ENCODE measurements around the gene BACH2.
"Not testable (repeated sequence)": the region's sequence is repeated elsewhere in the genome, so short reads cannot be mapped to it uniquely, and the experiment has no call there.

Gene BACH2

DNA sequence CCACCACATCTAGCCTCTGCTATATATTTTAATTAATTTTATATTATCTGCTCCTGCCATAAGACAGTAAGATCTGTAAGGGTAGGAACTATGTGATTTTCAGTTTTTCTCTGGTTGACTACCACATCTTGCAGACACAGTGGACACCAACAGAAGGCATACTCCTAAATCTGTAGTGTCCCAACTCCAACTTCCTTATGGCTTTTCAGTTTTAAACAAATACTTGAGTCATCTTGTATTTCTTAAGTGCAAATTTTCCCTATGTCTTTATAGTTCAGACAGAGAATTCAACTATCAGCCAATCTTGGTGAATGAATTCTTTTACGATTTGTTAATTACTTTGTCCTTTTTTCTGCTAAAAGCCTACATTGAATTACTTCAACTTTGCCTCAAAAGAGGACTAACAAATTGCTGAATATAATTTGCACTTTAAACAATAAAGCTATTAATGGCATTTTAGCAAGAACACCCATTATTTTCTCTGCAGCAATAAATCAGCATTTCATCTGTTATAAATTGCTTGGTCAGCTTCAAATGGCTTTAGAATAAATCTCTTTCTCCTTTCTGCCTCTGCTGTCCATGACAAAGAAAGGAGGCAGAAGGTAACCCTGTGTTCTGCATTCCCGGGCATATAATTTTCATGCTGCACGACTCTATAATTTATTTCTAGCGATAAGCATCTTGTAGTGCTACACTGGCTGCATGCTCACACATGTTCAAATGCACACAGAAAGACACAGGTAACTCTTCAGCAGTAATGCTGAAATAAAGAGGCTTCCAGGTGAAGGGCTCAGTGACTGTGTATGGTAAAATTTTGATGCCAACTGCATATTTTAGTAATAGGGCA is 144.8 kb downstream of the BACH2 start:
- DNase-seq (ENCODE audit: low spot score) = no peak

DNA sequence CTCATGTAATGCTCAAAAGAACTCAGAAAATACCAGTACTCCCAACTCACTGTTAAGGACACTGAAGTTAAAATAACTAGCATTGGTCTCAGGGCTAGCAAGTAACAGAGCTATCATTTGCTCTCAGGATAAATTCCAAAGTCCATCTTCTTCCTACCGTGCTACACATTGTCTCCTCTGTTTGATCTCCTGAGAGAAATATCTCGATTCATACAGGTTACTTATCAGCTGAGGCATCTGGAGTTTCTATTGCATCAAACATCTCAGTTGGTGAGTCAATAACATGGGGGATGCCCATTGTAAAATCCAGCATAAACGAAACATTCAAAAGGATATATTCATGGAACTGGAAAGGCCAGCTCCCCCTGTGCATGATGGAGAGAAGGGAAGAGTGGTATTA is 147.4 kb downstream of the BACH2 start:
- DNase-seq (ENCODE audit: low spot score) = no peak

DNA sequence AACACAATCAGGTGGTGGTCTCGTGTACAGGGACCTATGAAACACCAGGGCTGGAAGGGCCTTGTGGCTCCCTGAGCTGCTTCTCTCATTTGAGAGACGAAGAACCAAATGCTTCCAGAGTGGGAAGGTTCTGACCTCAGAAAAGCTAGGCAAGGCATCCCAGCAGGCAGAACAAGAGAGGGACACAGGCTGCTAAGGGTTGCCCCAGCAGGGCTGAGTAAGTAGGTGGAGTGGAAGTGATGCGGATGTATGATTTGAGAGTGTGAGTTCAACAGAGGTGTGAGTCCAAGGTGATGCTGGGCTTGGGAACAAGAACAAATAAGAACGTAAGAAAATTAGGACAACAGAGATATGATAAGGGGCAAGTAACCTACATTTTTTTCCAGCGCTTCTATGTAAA is 147.8 kb downstream of the BACH2 start:
- no peak for DNase-seq (ENCODE audit: low spot score)

DNA sequence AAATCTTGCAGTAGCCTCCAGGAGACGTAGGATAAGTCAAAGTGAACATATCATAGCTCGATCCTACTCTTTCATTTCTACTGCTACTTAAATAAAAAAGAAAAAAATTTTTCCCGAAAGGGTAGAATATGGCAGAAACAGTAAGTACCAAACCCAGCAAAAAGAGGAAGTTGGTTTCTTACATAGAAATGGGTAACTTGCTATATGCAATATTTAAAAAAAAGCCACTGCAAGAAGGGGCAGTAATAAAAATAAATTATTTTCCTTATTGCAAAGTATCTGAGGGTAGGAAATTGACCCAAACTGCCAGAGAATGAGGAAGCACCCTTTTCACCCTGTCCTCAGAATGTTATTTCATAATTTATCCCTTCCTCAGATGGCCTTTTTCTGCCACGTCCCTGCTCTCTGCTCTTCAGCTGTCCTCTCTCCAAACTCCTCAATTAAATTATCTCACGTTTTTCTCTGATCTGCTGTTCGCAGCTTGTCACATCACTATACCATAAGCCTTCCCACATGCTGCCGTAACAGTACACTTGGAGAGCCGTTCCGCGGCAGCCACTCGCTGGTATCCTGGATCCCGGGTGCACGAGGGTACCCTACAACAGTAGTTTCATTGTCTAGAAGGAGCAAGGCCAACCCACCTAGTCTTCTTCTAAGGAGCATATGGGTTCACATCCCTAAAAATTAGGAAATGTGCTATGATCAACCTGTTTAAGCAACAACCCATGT is 149.6 kb downstream of the BACH2 start:
- DNase-seq (ENCODE audit: low spot score) = no peak

DNA sequence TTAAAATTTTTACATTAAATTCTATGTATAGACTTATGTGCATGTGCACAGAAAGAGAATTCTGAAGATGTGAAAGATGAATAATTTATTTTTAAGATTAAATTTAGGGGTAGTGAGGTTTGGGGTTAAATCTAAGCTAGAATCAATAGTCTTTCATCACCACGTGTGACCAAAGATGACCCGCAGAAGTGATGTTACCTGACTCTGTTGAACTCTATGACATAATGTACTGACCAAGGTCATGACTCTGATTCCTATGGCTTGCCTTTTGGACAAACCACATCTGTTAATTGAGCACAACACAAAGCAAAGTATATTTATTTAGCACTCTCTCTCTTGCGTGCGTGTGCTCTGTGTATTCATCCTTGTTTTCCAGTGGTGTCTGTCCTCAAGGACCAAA is 150.6 kb downstream of the BACH2 start:
- DNase-seq (ENCODE audit: low spot score) = no peak

DNA sequence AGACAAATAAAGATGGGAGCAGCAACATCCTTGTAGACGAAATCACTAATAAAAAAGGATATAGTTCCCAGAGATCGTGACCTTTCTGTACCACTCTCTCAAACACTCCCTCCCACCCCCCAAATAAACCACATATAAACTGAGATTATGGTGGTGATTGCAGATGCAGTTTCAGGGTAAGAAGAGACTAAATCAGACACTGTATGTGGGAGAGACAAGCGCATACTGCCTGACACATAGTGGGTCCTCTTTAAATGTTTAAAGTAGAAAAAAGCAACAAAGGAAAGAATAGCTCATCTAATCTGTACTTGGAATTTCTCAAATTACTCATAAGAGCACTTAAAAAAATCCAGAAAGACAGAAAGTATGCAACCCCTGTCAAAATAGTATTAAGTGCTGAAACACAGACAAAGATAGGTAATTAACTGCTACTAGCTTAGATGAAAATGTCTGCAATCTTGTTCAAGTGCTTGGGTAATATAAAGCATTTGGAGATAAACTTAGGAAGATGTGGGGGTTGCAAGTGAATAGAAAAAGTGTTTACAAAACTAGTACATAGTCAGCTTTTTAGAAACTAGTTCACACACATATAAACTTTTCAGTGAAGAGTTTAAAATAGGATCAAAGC is 151.6 kb downstream of the BACH2 start:
- no peak for DNase-seq (ENCODE audit: low spot score)

DNA sequence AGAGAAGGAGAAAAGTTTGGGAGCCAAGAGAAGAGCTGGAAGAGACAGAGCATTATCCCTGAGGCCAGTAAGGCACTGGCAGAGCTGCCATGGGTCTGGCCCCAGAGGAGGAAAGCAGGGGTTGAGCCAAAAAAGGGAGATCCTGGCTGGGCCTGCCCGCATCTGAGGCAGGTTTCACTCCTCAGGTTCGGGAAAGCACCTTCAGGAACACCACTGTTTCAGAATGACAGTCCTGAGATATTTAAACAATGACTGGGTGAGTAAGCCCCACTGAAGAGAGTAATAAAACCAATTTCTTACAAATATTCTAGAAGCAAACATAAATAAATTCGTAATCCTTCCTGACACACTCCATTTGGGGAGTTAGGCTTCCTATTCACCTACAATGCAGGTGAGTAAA is 152.2 kb downstream of the BACH2 start:
- no peak for DNase-seq (ENCODE audit: low spot score)

DNA sequence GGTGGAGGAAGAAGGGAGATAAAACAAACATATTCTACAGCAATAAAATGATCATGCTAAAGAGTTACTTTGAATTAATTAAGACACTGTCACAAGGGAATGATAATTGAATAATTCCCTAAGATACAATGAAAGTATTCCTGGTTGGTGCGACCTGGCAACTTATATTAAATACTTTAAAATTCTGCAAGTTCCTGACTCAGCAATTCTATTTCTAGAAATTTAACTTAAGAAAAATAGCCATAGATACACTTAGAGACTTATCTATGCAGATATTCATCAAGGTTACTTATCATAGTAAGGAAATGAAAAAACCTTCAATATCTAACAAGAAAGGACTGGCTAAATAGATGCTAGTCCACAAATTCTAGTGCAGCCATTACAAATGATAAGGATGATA is 156.0 kb downstream of the BACH2 start:
- no peak for DNase-seq (ENCODE audit: low spot score)

DNA sequence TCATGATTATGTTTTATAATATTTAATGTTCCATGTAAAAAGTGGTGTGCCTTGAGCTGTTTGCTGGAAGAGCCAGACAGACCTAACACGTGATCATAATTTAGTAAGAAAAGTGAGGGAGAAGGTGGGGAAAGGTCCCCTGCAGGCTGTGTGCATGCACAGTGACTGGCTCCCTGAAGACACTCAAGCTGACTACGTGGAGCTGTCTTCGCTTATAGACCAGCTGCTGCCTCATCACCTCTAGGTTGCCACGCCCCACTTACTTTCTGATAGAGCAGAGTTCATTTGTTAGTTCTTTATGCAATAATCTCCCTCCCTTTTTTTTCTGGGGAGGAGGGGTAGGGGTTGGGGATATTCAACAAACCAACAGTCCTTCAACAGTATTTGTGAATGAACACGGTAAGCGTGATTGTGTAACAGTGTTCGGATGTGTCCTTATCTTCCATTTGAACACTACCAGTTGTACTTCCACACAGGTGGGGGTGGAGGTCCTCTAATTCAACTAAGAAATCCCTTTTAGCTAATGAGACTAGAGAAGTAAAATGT is 157.3 kb downstream of the BACH2 start:
- DNase-seq (ENCODE audit: low spot score) = no peak

DNA sequence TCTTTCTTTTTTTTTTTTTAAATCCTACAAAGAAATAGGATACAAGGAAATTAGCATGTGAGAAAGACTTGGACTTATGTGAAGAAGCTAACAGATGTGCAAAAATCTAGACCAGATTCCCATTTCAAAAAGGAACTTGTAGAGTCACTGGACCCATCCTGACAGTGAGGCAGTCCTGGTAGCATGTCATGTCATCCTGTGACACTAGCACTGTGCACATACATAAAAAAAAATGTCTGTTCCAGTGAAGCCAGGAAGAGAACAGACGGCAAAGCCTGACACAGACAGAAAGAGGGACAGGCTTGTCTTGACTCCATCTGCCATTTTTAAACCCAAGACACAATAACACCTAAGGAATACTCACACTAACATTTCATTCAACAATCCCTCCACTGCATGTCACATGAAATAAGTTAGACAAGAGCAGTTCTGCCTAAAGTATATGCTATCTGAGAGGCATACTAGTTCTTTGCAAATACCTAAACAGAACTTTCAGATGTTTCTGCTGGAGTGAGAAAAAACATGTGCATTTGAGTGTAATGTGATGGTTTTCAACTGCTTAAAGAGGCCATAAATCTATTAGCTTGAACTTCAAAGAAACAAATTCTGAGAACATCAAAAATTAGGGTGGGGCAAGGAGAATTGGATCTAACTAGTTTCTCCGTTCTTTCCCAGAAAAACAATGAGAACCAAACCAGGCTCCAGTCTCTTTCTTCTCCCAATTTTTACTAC is 159.6 kb downstream of the BACH2 start:
- DNase-seq (ENCODE audit: low spot score) = no peak

DNA sequence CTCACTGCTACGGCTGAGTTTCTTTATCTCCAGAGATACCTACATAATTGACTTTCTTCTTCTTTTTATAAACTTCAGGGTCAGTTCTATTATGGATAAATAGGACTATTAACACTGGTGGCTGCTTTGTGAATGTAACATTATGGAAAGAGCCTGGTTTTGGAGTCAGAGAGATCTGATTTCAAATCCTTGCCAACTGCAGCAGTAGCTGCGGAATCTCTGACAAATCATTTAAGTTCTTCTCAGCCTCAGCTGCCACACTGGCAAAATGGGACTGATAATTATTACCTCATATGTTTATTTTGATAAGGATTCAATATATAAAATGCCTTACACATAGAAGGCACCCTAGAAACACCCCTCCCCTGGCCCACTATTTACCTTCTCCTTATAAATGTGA is 160.5 kb downstream of the BACH2 start:
- no peak for DNase-seq (ENCODE audit: low spot score)

DNA sequence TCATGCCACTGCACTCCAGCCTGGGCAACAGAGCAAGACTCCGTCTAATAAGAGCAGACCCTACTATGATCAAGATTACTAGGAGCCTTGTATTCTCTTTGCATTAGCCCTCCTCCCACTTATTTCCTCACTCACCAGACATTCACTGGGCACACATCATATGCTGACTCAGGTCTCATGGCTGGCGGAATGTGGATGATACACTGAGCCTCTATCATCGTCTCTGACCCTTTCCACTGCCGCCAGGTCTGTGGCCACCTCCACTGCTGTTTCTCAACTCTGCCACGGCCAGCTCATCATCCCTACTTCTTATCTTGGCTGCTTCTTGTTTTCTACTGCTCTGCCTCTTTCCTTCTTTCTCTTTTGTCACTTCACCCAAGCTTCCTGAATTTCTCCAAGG is 161.0 kb downstream of the BACH2 start:
- no peak for DNase-seq (ENCODE audit: low spot score)

DNA sequence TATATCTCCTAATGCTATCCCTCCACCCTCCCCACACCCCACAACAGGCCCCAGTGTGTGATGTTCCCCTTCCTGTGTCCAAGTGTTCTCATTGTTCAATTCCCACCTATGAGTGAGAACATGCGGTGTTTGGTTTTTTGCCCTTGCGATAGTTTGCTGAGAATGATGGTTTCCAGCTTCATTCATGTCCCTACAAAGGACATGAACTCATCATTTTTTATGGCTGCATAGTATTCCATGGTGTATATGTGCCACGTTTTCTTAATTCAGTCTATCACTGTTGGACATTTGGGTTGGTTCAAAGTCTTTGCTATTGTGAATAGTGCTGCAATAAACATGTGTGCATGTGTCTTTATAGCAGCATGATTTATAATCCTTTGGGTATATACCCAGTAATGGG is 163.0 kb downstream of the BACH2 start:
- not testable (repeated sequence) for DNase-seq (ENCODE audit: low spot score)

DNA sequence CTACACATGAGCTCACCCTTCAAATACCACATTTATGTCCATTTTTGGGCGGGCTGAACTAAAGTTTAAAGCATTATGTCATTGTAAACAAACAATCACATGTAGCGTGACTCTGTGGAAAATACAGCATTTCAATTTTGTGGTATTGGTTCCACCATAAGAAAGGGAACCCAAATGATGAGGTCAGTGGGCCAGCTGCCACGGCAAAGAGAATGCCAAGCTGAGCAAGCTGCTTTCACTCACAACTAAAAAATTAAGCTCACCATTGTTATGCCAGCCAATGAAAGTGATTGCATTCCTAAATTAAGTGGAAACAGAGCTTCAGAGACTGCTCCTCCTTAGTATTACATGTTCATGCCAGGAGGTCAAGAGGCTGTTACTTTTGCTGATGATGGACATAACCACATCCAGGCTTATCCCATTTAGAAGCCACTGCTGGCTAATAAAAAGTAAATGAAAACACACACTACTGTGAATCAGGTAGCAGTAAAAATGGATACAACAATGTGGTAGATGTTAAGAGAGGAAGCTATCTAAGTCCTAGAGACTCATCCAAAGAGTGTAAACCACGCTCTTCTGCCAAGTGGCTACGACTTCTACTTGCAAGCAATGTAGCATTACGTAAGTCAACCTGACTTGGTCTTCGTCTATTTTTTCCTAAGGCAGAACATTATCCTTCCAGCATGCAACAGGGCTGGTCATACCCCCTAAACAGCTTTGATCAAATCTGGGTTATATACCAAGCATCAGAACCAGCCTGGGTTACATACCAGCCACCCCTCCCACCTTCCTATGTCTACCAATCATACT is 164.8 kb downstream of the BACH2 start:
- no peak for DNase-seq (ENCODE audit: low spot score)

DNA sequence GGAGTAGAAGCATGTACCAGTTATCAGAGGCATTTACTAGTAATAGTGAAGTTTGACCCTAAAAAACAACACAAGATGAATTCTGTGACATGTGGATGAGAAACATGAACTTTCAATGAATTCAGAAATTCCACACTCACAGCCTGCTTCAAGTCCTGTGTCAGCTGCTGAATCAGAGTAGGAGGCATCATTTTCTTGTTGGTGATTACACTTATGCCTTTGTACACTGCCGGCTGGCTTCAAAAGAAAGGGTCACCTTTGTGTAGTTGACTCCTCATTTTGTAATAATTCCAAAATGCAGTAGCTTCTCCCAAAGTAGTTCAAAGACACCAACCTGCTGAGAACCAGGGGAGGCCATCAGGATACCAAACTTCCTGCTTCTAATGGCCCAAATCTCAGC is 165.5 kb downstream of the BACH2 start:
- no peak for DNase-seq (ENCODE audit: low spot score)

DNA sequence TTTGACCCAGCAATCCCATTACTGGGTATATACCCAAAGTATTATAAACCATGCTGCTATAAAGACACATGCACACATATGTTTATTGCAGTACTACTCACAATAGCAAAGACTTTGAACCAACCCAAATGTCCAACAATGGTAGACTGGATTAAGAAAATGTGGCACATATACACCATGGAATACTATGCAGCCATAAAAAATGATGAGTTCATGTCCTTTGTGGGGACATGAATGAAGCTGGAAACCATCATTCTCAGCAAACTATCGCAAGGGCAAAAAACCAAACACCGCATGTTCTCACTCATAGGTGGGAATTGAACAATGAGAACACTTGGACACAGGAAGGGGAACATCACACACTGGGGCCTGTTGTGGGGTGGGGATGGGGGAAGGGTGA is 168.0 kb downstream of the BACH2 start:
- DNase-seq (ENCODE audit: low spot score) = not testable (repeated sequence)

DNA sequence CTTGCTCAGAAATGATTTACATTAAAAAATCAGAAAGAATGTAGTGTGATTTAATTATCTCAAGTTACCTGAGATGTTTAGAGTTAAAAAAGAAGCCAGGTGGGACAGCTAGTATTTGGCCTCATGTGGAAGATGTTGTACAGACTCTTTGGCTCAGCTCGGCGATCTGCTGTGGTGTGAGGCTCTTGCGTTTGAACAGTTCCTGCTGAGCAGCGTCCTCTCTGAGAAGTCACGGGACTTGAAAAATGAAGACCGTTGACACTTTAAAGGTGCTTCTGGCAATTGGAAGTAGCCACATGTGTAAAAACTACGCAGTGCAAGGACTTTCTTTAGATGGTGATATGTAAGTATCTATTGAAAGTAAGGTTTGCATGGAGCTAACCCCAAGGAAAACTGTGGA is 169.0 kb downstream of the BACH2 start:
- no peak for DNase-seq (ENCODE audit: low spot score)

DNA sequence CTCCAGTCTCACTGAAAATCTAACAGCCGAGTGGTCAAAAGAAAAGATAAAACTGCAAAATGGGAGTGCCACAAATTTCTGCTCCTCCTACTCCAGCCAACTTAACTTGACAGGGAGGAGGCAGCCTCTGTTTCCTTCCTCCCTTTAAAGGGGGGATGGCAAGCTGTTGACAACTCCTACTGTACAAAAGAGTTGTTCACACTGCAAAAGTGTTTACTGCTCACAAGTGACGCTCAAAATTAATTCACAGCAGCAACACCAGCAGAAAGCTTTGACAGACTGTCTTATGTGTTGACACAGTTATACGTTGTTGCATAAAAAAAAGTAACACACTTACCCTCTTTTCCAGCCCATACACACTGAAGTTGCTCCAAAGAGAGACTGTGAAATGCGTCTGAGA is 169.8 kb downstream of the BACH2 start:
- DNase-seq (ENCODE audit: low spot score) = no peak

DNA sequence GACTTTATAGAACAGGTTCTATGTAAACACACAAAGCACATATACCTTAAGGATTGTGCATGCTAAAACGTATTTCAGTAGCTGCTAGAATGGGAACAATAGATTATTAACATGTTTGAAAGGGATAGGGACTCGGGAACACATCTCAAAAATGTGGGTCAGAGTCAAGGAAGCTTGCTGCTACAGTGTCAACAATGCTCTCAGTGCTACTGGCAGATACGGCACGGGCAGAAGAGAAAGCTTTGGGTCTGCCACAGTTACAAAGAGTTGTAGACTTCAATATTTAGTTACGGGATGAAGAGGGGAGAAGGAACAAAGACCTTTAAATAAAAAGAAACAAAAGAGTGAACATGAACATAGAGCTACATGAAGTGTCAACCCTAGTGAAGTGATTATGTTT is 170.5 kb downstream of the BACH2 start:
- no peak for DNase-seq (ENCODE audit: low spot score)

DNA sequence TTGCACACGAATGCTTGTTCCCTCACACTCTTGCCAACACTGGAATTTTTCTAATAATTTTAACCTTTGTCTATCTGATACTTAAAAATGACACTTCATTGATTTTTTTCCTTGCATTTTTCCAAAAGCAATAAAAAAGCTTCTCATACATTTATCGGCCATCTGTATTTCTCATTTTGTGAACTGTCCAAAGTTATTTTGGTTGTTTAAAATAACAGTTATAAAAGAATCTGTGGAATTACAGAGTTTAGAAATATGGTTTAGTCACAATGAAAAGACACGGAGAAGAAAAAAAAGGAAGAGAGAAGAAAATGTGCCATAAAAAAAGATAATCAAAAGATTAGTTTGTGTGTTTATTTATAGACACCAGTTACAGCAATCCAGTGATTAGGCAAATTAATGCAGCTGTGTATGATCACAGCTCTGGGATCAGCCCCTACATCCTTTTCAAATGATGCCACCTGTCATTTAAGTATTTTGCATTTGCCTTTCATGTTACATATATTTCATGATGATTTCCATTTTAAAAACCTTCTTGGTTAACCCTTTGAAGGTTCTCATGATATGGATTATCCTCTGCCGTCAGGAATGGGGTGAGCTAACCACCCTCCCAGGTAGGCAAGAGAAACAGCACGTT is 171.7 kb downstream of the BACH2 start:
- no peak for DNase-seq (ENCODE audit: low spot score)

DNA sequence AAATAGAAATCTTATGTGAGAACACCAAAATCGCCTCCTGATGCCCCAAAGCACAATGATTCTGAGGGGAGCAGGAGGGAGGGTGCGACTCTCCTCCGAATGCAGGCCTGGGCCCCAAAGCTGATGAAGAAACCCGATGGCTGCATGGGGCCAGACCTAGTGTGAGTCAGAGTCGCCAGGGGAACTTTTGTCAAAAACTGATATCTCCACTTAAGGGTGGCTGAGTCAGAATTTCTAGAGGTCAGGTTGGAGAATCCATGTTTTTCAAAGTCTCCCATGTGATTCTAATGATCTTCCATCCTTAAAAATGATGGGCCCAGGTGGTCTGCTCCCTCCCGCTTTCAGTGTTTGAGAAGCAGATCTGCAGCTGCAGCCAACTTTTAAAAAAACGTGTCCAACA is 172.8 kb downstream of the BACH2 start:
- no peak for DNase-seq (ENCODE audit: low spot score)
